Sigmoid colon (tissue), 4 donors: ENCODE data around the gene GAA.

Experiments used
- EP300 ChIP-seq, 4 donors: sonication (generic); formaldehyde crosslinking; IDR thresholded peaks; one replicate each; pipeline ENCODE4 v1.6.1; 2017; ENCODE audit warnings: antibody characterized with exemption in 4 of 4
- POLR2A ChIP-seq, 2 donors: fragments of 450-650 bp; IDR thresholded peaks; one replicate each; pipeline ENCODE4 v1.6.1; 2016; ENCODE audit warnings: antibody characterized with exemption in 2 of 2, mild to moderate bottlenecking in 2 of 2, moderate library complexity in 2 of 2
- TF ChIP-seq, protein P1 (sequence below), 4 experiments: fragments of 450-650 bp in 3 of 4; fragments of 200-600 bp in 1 of 4; IDR thresholded peaks; one replicate each; pipeline ENCODE4 v1.5.1; 2016 to 2019; ENCODE audit warnings: antibody characterized with exemption in 4 of 4, mild to moderate bottlenecking in 3 of 4, moderate library complexity in 2 of 4

DNA sequence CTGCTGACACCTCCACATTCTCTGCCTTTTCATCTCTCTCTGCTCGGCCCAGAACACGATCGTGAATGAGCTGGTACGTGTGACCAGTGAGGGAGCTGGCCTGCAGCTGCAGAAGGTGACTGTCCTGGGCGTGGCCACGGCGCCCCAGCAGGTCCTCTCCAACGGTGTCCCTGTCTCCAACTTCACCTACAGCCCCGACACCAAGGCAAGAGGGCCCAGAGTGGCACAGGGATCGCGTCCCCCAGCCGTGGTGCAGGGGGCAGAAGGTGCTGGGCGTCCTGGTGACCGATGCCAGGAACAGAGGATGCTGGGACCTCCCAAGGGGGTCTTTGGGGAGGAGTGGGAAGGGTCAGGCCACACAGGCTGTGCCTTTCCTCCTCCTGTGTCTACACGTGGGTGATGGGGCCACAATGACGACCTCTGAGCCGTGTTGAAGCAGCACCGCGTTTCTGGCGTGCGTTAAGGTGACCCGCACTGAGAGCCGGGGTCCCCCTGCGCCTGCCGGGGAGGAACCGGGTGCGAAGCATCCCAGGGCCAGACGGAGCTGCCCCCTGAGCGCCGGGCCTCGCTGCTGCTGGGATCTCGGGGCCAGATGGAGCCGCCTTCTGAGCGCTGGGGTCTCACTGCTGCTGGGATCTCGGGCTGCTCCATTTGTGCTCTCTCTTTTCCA lies 17.4 kb downstream of the GAA start:
- TF ChIP-seq EP300 (IDR thresholded peaks at IDR 0.05) (no peak), POLR2A (IDR thresholded peaks at IDR 0.05) (no peak)
- TF ChIP-seq, protein P1, sequence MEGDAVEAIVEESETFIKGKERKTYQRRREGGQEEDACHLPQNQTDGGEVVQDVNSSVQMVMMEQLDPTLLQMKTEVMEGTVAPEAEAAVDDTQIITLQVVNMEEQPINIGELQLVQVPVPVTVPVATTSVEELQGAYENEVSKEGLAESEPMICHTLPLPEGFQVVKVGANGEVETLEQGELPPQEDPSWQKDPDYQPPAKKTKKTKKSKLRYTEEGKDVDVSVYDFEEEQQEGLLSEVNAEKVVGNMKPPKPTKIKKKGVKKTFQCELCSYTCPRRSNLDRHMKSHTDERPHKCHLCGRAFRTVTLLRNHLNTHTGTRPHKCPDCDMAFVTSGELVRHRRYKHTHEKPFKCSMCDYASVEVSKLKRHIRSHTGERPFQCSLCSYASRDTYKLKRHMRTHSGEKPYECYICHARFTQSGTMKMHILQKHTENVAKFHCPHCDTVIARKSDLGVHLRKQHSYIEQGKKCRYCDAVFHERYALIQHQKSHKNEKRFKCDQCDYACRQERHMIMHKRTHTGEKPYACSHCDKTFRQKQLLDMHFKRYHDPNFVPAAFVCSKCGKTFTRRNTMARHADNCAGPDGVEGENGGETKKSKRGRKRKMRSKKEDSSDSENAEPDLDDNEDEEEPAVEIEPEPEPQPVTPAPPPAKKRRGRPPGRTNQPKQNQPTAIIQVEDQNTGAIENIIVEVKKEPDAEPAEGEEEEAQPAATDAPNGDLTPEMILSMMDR (IDR thresholded peaks at IDR 0.05), result no peak
